Activated naive CD4-positive, alpha-beta T cell treated with anti-CD3 and anti-CD28 coated beads, Interleukin-2, amount 10 ng/mL, durations not matched to agents 7 days and 5 days (primary cell): ENCODE measurements around the gene GLS2.
"Not testable (repeated sequence)": the region's sequence is repeated elsewhere in the genome, so short reads cannot be mapped to it uniquely, and the experiment has no call there.

Source experiments
- CTCF ChIA-PET: fragments of 350-600 bp; sonication (Branson Sonifier 250); formaldehyde crosslinking; loops from one replicate; lab custom pipeline; 2021; ENCODE audit warnings: antibody characterized with exemption; lab: Charles Lee
- DNase-seq: peaks from one replicate; pipeline ENCODE4 v3.0.0-alpha.2; 2020
- H3K27ac Mint-ChIP-seq: one replicate; pipeline ENCODE4 v1.8.0; 2021; ENCODE audit warnings: mild to moderate bottlenecking, moderate library complexity, mixed read lengths
- H3K27me3 Mint-ChIP-seq: one replicate; pipeline ENCODE4 v1.8.0; 2021; ENCODE audit warnings: mild to moderate bottlenecking, mixed read lengths
- H3K36me3 Mint-ChIP-seq: one replicate; pipeline ENCODE4 v1.8.0; 2021; ENCODE audit warnings: mixed read lengths
- H3K4me1 Mint-ChIP-seq: one replicate; pipeline ENCODE4 v1.8.0; 2021; ENCODE audit warnings: mixed read lengths
- H3K4me3 Mint-ChIP-seq: one replicate; pipeline ENCODE4 v1.8.0; 2021; ENCODE audit warnings: mild to moderate bottlenecking, moderate library complexity, mixed read lengths
- H3K9me3 Mint-ChIP-seq: one replicate; pipeline ENCODE4 v1.8.0; 2021; ENCODE audit warnings: mixed read lengths

GLS2 gene

GRCh38 chr12:56448860-56449621, 38.9 kb downstream of the GLS2 start, which contains the start of gene TIMELESS:
TSS of gene TIMELESS (minus strand) at chr12:56449426. CDS start at chr12:56434170, 15,256 bp downstream.
- peak; percentile 90 for DNase-seq
- CTCF ChIA-PET, result interaction anchor here (0.7 to 2.3 kb wide), 5 partner anchors 12 to 724 kb away, joined by 3 to 11 read pairs (median 6); partner anchors contain the start of gene STAT2
- peak within 1 kb of the TSS; percentile 83 for H3K27ac Mint-ChIP-seq
- H3K4me1 Mint-ChIP-seq, result peaks cover 27% of the 10 kb centered on the region
- peak within 1 kb of the TSS; percentile 84 for H3K4me3 Mint-ChIP-seq
- peaks cover 13% of the 10 kb centered on the region for H3K27me3 Mint-ChIP-seq
- H3K36me3 Mint-ChIP-seq, result peaks cover 11% of the 10 kb centered on the region
- peaks cover 2% of the 10 kb centered on the region for H3K9me3 Mint-ChIP-seq

GRCh38 chr12:56443208-56443607, 44.8 kb downstream of the GLS2 start:
- H3K36me3 Mint-ChIP-seq, result peaks cover 32% of the 10 kb centered on the region
- CTCF ChIA-PET, H3K9me3 Mint-ChIP-seq, H3K27ac Mint-ChIP-seq, H3K4me3 Mint-ChIP-seq, H3K27me3 Mint-ChIP-seq, DNase-seq: not testable (repeated sequence)
- peaks cover 26% of the 10 kb centered on the region for H3K4me1 Mint-ChIP-seq

GRCh38 chr12:56437430-56438176, 50.4 kb downstream of the GLS2 start:
- no peak for DNase-seq
- CTCF ChIA-PET, result interaction anchor here (1.2 kb wide), 1 partner anchor 25 kb away, joined by 3 read pairs; no protein-coding TSS in a partner anchor
- H3K36me3 Mint-ChIP-seq, result peaks cover 17% of the 10 kb centered on the region
- H3K9me3 Mint-ChIP-seq, result no peaks in the 10 kb centered on the region
- peak overlapping the region; percentile 29 for H3K27ac Mint-ChIP-seq
- H3K4me1 Mint-ChIP-seq, result peaks cover 9% of the 10 kb centered on the region
- H3K27me3 Mint-ChIP-seq, result no peaks in the 10 kb centered on the region
- H3K4me3 Mint-ChIP-seq, result no peak overlapping the region

- no peaks in the 10 kb centered on the region for H3K9me3 Mint-ChIP-seq
- no peak overlapping the region for H3K27ac Mint-ChIP-seq
- H3K4me1 Mint-ChIP-seq, result peaks cover 2% of the 10 kb centered on the region
- CTCF ChIA-PET, result interaction anchor here (0.7 kb wide), 1 partner anchor 167 kb away, joined by 3 read pairs; no protein-coding TSS in a partner anchor
- H3K4me3 Mint-ChIP-seq, result no peak overlapping the region
- H3K36me3 Mint-ChIP-seq, result peaks cover 25% of the 10 kb centered on the region
- no peak for DNase-seq
- no peaks in the 10 kb centered on the region for H3K27me3 Mint-ChIP-seq
These were observed 53.1 kb downstream of the GLS2 start for GRCh38 chr12:56434828-56435227.

- Mint-ChIP-seq H3K4me1 (no peaks in the 10 kb centered on the region), H3K9me3 (no peaks in the 10 kb centered on the region), H3K4me3 (no peak overlapping the region), H3K27me3 (no peaks in the 10 kb centered on the region), H3K27ac (no peak overlapping the region), H3K36me3 (peaks cover 32% of the 10 kb centered on the region)
- CTCF ChIA-PET, result no interaction called here
- no peak for DNase-seq
These were observed 56.1 kb downstream of the GLS2 start for GRCh38 chr12:56431850-56432249.

- H3K9me3 Mint-ChIP-seq, result no peaks in the 10 kb centered on the region
- no peaks in the 10 kb centered on the region for H3K4me1 Mint-ChIP-seq
- H3K27ac Mint-ChIP-seq, result no peak overlapping the region
- H3K36me3 Mint-ChIP-seq, result peaks cover 32% of the 10 kb centered on the region
- no peaks in the 10 kb centered on the region for H3K27me3 Mint-ChIP-seq
- no peak overlapping the region for H3K4me3 Mint-ChIP-seq
- DNase-seq, result no peak
- CTCF ChIA-PET, result no interaction called here
These were observed 56.7 kb downstream of the GLS2 start for GRCh38 chr12:56431288-56431687.

- CTCF ChIA-PET, result interaction anchor here (1.0 to 2.0 kb wide), 3 partner anchors 16 to 66 kb away, joined by 3 to 5 read pairs (median 3); partner anchors contain the start of gene STAT2
- Mint-ChIP-seq H3K4me1 (peaks cover 11% of the 10 kb centered on the region), H3K9me3 (no peaks in the 10 kb centered on the region), H3K27ac (no peak overlapping the region), H3K4me3 (no peak overlapping the region), H3K36me3 (peaks cover 48% of the 10 kb centered on the region), H3K27me3 (no peaks in the 10 kb centered on the region)
- no peak for DNase-seq
These were observed 62.0 kb downstream of the GLS2 start for GRCh38 chr12:56425940-56426438.

- H3K27ac Mint-ChIP-seq, result peak overlapping the region; percentile 0
These were observed 62.8 kb downstream of the GLS2 start for GRCh38 chr12:56425193-56425592.

More at GRCh38 chr12:56425193-56425592, 62.8 kb downstream of the GLS2 start:
- no peak overlapping the region for H3K4me3 Mint-ChIP-seq
- no peaks in the 10 kb centered on the region for H3K9me3 Mint-ChIP-seq
- H3K36me3 Mint-ChIP-seq, result peaks cover 49% of the 10 kb centered on the region
- H3K4me1 Mint-ChIP-seq, result peaks cover 11% of the 10 kb centered on the region
- H3K27me3 Mint-ChIP-seq, result no peaks in the 10 kb centered on the region
- CTCF ChIA-PET, result interaction anchor here (1.1 to 2.0 kb wide), 4 partner anchors 17 to 49 kb away, joined by 3 to 5 read pairs (median 3); no protein-coding TSS in a partner anchor
- DNase-seq, result no peak
